Prostate gland (tissue), 2 donors: ENCODE measurements around the gene CLCF1. TPM values are rescaled to one million over a fixed set of nuclear protein-coding genes. Genes with fewer than 3 reads are reported as not detected.

ENCODE experiments used
- DNase-seq: peaks from one replicate; pipeline ENCODE4 v3.0.0-alpha.2; 2019; ENCODE audit warnings: low spot score
- H3K27ac ChIP-seq, 2 donors: fragments of 200-600 bp; sonication (generic); 2 replicates each; pipeline ENCODE4 v1.5.1; 2017 to 2019
- H3K27me3 ChIP-seq: fragments of 200-600 bp; sonication (generic); replicated peaks from 2 replicates; pipeline ENCODE4 v1.5.1; 2019; ENCODE audit not compliant: insufficient read depth
- H3K36me3 ChIP-seq, 2 donors: fragments of 200-600 bp; sonication (generic); 1 replicate in 1 of 2; 2 replicates in 1 of 2; pipeline versions ENCODE4 v1.5.1 to v1.8.1; 2017 to 2019
- H3K4me1 ChIP-seq: fragments of 200-600 bp; sonication (generic); replicated peaks from 2 replicates; pipeline ENCODE4 v1.5.1; 2019
- H3K4me3 ChIP-seq, 2 donors: fragments of 200-600 bp; sonication (generic); 2 replicates each; pipeline ENCODE4 v1.5.1; 2017 to 2019
- H3K9me3 ChIP-seq: fragments of 200-600 bp; sonication (generic); 2 replicates; pipeline ENCODE4 v1.5.1; 2017
- CTCF ChIP-seq, 4 experiments: fragments of 200-600 bp in 2 of 4; fragments of 450-650 bp in 2 of 4; sonication (generic) in 2 of 4; IDR thresholded peaks; 1 replicate in 3 of 4; 2 replicates in 1 of 4; pipeline ENCODE4 v1.5.1; 2016 to 2019; ENCODE audit warnings: antibody characterized with exemption in 4 of 4, mild to moderate bottlenecking in 2 of 4, moderate library complexity in 2 of 4
- POLR2A ChIP-seq: fragments of 450-650 bp; IDR thresholded peaks from one replicate; pipeline ENCODE4 v1.6.1; 2016; ENCODE audit warnings: antibody characterized with exemption, mild to moderate bottlenecking
- POLR2AphosphoS5 ChIP-seq: sonication (generic); formaldehyde crosslinking; IDR thresholded peaks from one replicate; pipeline ENCODE4 v1.6.1; 2017; ENCODE audit warnings: antibody characterized with exemption
- WGBS: methylation state at CpG from one replicate; pipeline ENCODE4 v1.1.5; 2018; 5-methylcytosine and 5-hydroxymethylcytosine counted together
- intact Hi-C: fragments of 100-400 bp; cut with DNase I; formaldehyde crosslinking; loops from one replicate; pipeline ENCODE4 v1.14.2; 2022
- total RNA-seq, 2 donors: library from RNA; depleted of rRNA; stranded (reverse); fragments of >200 nt; gene quantifications; one replicate each; pipeline ENCODE4 v1.1.0, GENCODE V29; 2016

Gene CLCF1
- total RNA-seq, 2 donors from 2014 or later = 2.5 to 2.6 TPM

GRCh38 chr11:67390947-67391303 lies 17.5 kb upstream of the CLCF1 start:
- peak overlapping the region; percentile 72 to 80 for H3K27ac ChIP-seq
- intact Hi-C loops = no loop called here
- no peaks in the 10 kb centered on the region for H3K36me3 ChIP-seq
- peak overlapping the region; percentile 78 to 88 for H3K4me3 ChIP-seq
- H3K27me3 ChIP-seq = no peaks in the 10 kb centered on the region
- H3K4me1 ChIP-seq = peaks cover 6% of the 10 kb centered on the region
- H3K9me3 ChIP-seq = no peaks in the 10 kb centered on the region
- 9% methylated on average over 15 of the region's 15 CpGs for WGBS
- no peak for DNase-seq
- no peak for TF ChIP-seq POLR2AphosphoS5
- TF ChIP-seq POLR2A = no peak
- TF ChIP-seq CTCF (IDR thresholded peaks at IDR 0.05) = no peak

GRCh38 chr11:67389477-67389876 lies 16.1 kb upstream of the CLCF1 start:
- no peak overlapping the region for H3K4me3 ChIP-seq
- TF ChIP-seq POLR2A (no peak), POLR2AphosphoS5 (no peak), CTCF (IDR thresholded peaks at IDR 0.05) (peak in 3 of 4 experiments; percentile 7 to 50 (median 49))
- H3K9me3 ChIP-seq = no peaks in the 10 kb centered on the region
- H3K36me3 ChIP-seq = no peaks in the 10 kb centered on the region
- intact Hi-C loops = no loop called here
- no peaks in the 10 kb centered on the region for H3K27me3 ChIP-seq
- H3K4me1 ChIP-seq = peaks cover 8% of the 10 kb centered on the region
- 67% methylated on average over 6 of the region's 6 CpGs for WGBS
- H3K27ac ChIP-seq = no peak overlapping the region
- DNase-seq = no peak

- peaks cover 6% of the 10 kb centered on the region for H3K4me1 ChIP-seq
- no peak for TF ChIP-seq POLR2AphosphoS5
- TF ChIP-seq POLR2A = no peak
- TF ChIP-seq CTCF (IDR thresholded peaks at IDR 0.05) = no peak
- H3K4me3 ChIP-seq = no peak overlapping the region
- no peaks in the 10 kb centered on the region for H3K9me3 ChIP-seq
- H3K36me3 ChIP-seq = no peaks in the 10 kb centered on the region
- H3K27ac ChIP-seq = no peak overlapping the region
- intact Hi-C loops = no loop called here
- DNase-seq = no peak
- WGBS = 67% methylated on average over 6 of the region's 6 CpGs
- no peaks in the 10 kb centered on the region for H3K27me3 ChIP-seq
Measured at GRCh38 chr11:67387518-67387917, 14.1 kb upstream of the CLCF1 start.

DNA sequence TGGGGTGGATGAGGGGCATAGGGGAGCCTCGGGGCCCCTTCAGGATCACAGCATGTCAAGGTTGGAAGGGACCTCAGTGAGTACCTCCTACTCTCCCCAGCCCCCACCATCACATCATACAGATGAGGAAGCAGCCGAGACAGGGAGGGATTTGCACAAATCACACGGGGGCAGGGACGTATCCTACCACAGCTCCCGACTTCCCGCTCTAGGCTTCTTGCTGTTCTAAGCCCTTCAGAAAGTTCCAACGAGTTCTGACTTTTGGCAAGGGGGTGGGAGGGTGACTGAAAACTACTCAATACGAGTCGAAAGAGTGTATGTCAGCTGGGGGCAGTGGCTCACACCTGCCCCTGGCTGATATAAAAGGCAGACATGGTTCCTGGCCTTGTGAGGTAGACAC lies 13.7 kb upstream of the CLCF1 start:
- H3K9me3 ChIP-seq = no peaks in the 10 kb centered on the region
- peaks cover 3% of the 10 kb centered on the region for H3K4me1 ChIP-seq
- no peaks in the 10 kb centered on the region for H3K27me3 ChIP-seq
- intact Hi-C loops = no loop called here
- no peak overlapping the region for H3K4me3 ChIP-seq
- 49% methylated on average over 9 of the region's 9 CpGs for WGBS
- no peak for DNase-seq
- TF ChIP-seq POLR2A (no peak), POLR2AphosphoS5 (no peak)
- no peak overlapping the region for H3K27ac ChIP-seq
- no peaks in the 10 kb centered on the region for H3K36me3 ChIP-seq

DNA sequence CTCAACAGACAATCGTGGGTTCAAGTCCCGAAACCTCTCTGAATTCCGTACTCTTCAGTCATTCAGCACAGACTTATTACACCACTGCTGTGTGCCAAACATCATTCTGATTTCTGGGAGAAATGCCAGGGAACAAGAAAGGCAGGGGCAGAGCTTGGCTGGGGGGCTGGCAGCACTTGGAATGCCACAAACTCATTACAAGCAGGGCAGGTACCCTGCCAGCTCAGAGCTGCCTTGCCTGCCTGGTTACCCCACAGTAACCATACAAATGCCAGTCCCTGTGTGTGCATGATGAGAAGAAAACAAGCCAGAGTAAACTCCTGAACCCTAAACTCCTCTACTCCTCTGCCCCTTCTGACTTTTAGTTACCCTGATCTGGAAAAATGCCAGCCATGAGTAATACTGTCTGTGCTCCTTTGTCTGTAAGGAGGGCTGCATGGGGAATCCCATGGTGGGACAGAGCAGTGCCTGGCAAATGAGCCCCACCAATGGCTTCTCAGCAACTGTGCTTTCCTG lies 11.5 kb upstream of the CLCF1 start:
- H3K9me3 ChIP-seq = no peaks in the 10 kb centered on the region
- TF ChIP-seq POLR2A (no peak), POLR2AphosphoS5 (peak; percentile 29)
- WGBS = 34% methylated on average over 3 of the region's 3 CpGs
- intact Hi-C loops = loop anchor here (5.0 kb wide), 1 partner anchor 123 kb away; no protein-coding TSS in a partner anchor
- no peaks in the 10 kb centered on the region for H3K36me3 ChIP-seq
- no peak overlapping the region for H3K4me3 ChIP-seq
- H3K4me1 ChIP-seq = peaks cover 3% of the 10 kb centered on the region
- H3K27ac ChIP-seq = no peak overlapping the region
- H3K27me3 ChIP-seq = no peaks in the 10 kb centered on the region
- no peak for DNase-seq
